ENCODE measurements around the gene ZMYND10.
A peak's percentile ranks its signal among the peaks of the same experiment; 100 is the strongest.

The ZMYND10 gene

GRCh38 chr3:50345586-50346234 lies at the start of gene ZMYND10:
Gene ZMYND10 (minus strand): TSS chr3:50345732. CDS start chr3:50345579, 153 bp downstream.
- peak; percentile 26 for DNase-seq

- no peak for DNase-seq
Observed at GRCh38 chr3:50393061-50393460, 47.5 kb upstream of the ZMYND10 start.

GRCh38 chr3:50392101-50392715 lies 46.7 kb upstream of the ZMYND10 start:
- DNase-seq, result no peak

GRCh38 chr3:50390508-50391224 lies 45.1 kb upstream of the ZMYND10 start:
- DNase-seq, result no peak

GRCh38 chr3:50389414-50389767 lies 43.9 kb upstream of the ZMYND10 start:
- DNase-seq, result no peak

GRCh38 chr3:50388720-50389413 lies 43.3 kb upstream of the ZMYND10 start:
- DNase-seq, result no peak

- no peak for DNase-seq
Observed at GRCh38 chr3:50388016-50388719, 42.6 kb upstream of the ZMYND10 start.

GRCh38 chr3:50385754-50386153 lies 40.2 kb upstream of the ZMYND10 start:
- DNase-seq, result no peak

- no peak for DNase-seq
Observed at GRCh38 chr3:50383750-50384149, 38.2 kb upstream of the ZMYND10 start.

GRCh38 chr3:50382722-50383121 lies 37.2 kb upstream of the ZMYND10 start:
- no peak for DNase-seq

- DNase-seq, result no peak
Observed at GRCh38 chr3:50381383-50381782, 35.9 kb upstream of the ZMYND10 start.

- no peak for DNase-seq
Observed at GRCh38 chr3:50380405-50381085, 35.0 kb upstream of the ZMYND10 start.

GRCh38 chr3:50378757-50379156 lies 33.2 kb upstream of the ZMYND10 start:
- no peak for DNase-seq

- DNase-seq, result no peak
Observed at GRCh38 chr3:50378024-50378423, 32.5 kb upstream of the ZMYND10 start.

- no peak for DNase-seq
Observed at GRCh38 chr3:50375258-50375931, 29.9 kb upstream of the ZMYND10 start.

GRCh38 chr3:50374363-50375257 lies 29.1 kb upstream of the ZMYND10 start:
- DNase-seq, result no peak

- no peak for DNase-seq
Observed at GRCh38 chr3:50373146-50374051, 27.9 kb upstream of the ZMYND10 start.

GRCh38 chr3:50372349-50372748 lies 26.8 kb upstream of the ZMYND10 start:
- DNase-seq, result no peak

- DNase-seq, result no peak
Observed at GRCh38 chr3:50371133-50371685, 25.7 kb upstream of the ZMYND10 start.
